Osteoblast (primary cell): Measurements from ENCODE around the gene CCAR1. TPM values are rescaled to one million over a fixed set of nuclear protein-coding genes. Genes with fewer than 3 reads are reported as not detected.

Experiments used
- small RNA-seq: library from RNA; depleted of rRNA; stranded (forward); fragments of <200 nt; gene quantifications from one replicate; pipeline ENCODE3, GENCODE V24; 2012
- total RNA-seq: library from RNA; depleted of rRNA; stranded (reverse); fragments of >200 nt; gene quantifications from 2 replicates; pipeline ENCODE4 v1.2.3, GENCODE V29; 2012

Gene CCAR1
- total RNA-seq, 1 donor = 49.2 TPM

Small RNA genes lying within 50 kb of the gene (small RNA-seq; reads per million reads assigned to genes)
- gene MIR1254-1 (not detected), gene RF00019 (not detected)

Other genes with a start within 250 kb of the CCAR1 start
- gene DNA2, start 249.3 kb upstream of the CCAR1 start, total RNA-seq = 5.4 and 6.5 TPM in 2 replicates
- gene SLC25A16, start 193.7 kb upstream of the CCAR1 start, total RNA-seq = 18.6 and 23.9 TPM in 2 replicates
- 3.8 and 4.0 TPM in 2 replicates for gene TET1, start 160.9 kb upstream of the CCAR1 start, total RNA-seq
- under 0.01 and 0.29 TPM in 2 replicates for gene STOX1, start 106.3 kb downstream of the CCAR1 start, total RNA-seq
- gene DDX50, start 180.1 kb downstream of the CCAR1 start, total RNA-seq = 47.0 and 47.1 TPM in 2 replicates
- gene DDX21, start 234.9 kb downstream of the CCAR1 start, total RNA-seq = 56.3 and 61.9 TPM in 2 replicates